ENCODE measurements around the gene PAXX. TPM values are rescaled to one million over a fixed set of nuclear protein-coding genes. Genes with fewer than 3 reads are reported as not detected.

PAXX gene
- total RNA-seq, 1 donor from 2014 or later, result 70.1 TPM

DNA sequence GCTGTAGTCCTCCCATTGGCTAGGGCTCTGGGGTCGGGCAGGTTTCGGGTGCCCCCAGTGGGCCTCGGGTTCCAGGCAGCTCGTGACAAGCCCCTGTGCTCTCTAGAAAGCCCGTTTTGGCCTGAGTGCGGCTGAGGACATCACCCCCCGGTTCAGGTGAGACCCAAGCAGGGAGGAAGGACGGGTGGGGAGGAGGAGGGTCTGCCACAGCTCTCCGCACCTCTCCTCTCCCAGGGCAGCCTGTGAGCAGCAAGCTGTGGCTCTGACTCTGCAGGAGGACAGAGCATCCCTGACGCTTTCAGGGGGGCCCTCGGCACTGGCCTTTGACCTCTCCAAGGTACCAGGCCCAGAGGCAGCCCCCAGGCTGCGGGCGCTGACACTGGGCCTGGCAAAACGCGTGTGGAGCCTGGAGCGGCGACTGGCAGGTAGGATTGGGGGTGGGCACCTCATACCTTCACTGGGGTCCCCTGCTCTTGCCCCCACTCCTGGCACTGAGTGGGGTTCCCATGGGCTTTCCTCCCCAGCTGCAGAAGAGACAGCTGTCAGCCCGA, 672 bp downstream of the PAXX start:
- no peak for DNase-seq (ENCODE audit: low read depth)
- H3K4me3 ChIP-seq (ENCODE audit: low read depth, low read length), result peak overlapping the region; percentile 84
- TF ChIP-seq, protein P1, sequence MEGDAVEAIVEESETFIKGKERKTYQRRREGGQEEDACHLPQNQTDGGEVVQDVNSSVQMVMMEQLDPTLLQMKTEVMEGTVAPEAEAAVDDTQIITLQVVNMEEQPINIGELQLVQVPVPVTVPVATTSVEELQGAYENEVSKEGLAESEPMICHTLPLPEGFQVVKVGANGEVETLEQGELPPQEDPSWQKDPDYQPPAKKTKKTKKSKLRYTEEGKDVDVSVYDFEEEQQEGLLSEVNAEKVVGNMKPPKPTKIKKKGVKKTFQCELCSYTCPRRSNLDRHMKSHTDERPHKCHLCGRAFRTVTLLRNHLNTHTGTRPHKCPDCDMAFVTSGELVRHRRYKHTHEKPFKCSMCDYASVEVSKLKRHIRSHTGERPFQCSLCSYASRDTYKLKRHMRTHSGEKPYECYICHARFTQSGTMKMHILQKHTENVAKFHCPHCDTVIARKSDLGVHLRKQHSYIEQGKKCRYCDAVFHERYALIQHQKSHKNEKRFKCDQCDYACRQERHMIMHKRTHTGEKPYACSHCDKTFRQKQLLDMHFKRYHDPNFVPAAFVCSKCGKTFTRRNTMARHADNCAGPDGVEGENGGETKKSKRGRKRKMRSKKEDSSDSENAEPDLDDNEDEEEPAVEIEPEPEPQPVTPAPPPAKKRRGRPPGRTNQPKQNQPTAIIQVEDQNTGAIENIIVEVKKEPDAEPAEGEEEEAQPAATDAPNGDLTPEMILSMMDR (conservative IDR thresholded peaks at IDR 0.05; ENCODE audit: low read depth, low read length), result no peak

- no peak overlapping the region for H3K4me3 ChIP-seq (ENCODE audit: low read depth, low read length)
- no peak for DNase-seq (ENCODE audit: low read depth)
- TF ChIP-seq, protein P1 (conservative IDR thresholded peaks at IDR 0.05; ENCODE audit: low read depth, low read length), result no peak
Observed at GRCh38 chr9:136994180-136994887, 2.1 kb downstream of the PAXX start.

DNA sequence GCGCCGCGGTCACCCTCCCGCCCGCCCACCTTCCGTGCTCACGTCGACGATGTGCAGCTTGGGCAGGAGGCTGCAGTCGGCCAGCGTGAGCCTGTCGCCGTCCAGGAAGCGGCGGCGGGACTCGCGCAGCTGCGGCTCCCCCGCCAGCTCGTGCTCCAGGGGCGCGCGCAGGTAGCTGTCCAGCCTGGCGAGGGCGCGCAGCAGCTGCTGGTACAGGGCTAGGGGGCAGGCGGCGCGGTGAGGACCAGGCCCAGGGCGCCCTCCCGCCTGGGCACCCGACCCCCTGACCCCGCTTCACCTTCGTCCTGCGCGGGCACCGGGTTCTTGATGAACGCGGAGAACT, 2.6 kb downstream of the PAXX start:
- no peak overlapping the region for H3K4me3 ChIP-seq (ENCODE audit: low read depth, low read length)
- TF ChIP-seq, protein P1 (conservative IDR thresholded peaks at IDR 0.05; ENCODE audit: low read depth, low read length), result no peak
- DNase-seq (ENCODE audit: low read depth), result no peak

GRCh38 chr9:136995362-136995761, 3.1 kb downstream of the PAXX start:
- H3K4me3 ChIP-seq (ENCODE audit: low read depth, low read length), result no peak overlapping the region
- no peak for DNase-seq (ENCODE audit: low read depth)
- TF ChIP-seq, protein P1 (conservative IDR thresholded peaks at IDR 0.05; ENCODE audit: low read depth, low read length), result no peak

DNA sequence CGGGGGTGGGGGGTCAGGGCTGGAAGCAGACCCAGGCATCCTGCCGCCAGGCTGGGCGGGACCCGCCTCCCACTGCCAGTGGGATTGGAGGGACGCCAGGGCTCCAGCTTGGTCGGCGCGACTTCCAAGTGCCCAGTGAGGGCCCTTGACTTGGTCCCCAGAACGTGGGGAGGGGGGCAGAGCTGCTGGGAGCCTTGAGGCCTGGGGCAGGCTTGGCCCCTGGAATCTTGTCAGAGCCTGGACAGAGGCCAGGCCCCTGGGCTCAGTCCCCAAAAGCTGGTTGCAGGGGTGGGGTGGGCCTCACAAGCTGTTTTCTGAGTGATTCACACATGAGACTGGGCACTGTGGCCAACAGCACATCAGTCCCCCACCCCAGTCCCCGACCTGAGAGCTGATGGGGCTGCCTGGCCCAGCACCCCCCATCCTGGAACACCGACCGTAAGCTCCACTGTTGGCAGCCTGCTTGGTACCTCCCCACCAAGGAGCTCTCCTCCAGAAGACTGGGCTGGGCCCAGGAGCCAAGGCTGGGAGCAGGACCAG, 3.6 kb downstream of the PAXX start:
- DNase-seq (ENCODE audit: low read depth), result no peak
- no peak overlapping the region for H3K4me3 ChIP-seq (ENCODE audit: low read depth, low read length)
- TF ChIP-seq, protein P1 (conservative IDR thresholded peaks at IDR 0.05; ENCODE audit: low read depth, low read length), result no peak

GRCh38 chr9:136996361-136997292, 4.4 kb downstream of the PAXX start, which contains the start of gene CLIC3:
TSS of gene CLIC3 (minus strand) at chr9:136996568. CDS start at chr9:136996543, 25 bp downstream.
- H3K4me3 ChIP-seq (ENCODE audit: low read depth, low read length), result peak within 1 kb of the TSS; percentile 36
- TF ChIP-seq, protein P1 (conservative IDR thresholded peaks at IDR 0.05; ENCODE audit: low read depth, low read length), result no peak
- no peak for DNase-seq (ENCODE audit: low read depth)

Data from epithelial cell of proximal tubule (primary cell).